ENCODE measurements around the gene RASSF4.
A peak's percentile ranks its signal among the peaks of the same experiment; 100 is the strongest.

RASSF4 gene

DNA sequence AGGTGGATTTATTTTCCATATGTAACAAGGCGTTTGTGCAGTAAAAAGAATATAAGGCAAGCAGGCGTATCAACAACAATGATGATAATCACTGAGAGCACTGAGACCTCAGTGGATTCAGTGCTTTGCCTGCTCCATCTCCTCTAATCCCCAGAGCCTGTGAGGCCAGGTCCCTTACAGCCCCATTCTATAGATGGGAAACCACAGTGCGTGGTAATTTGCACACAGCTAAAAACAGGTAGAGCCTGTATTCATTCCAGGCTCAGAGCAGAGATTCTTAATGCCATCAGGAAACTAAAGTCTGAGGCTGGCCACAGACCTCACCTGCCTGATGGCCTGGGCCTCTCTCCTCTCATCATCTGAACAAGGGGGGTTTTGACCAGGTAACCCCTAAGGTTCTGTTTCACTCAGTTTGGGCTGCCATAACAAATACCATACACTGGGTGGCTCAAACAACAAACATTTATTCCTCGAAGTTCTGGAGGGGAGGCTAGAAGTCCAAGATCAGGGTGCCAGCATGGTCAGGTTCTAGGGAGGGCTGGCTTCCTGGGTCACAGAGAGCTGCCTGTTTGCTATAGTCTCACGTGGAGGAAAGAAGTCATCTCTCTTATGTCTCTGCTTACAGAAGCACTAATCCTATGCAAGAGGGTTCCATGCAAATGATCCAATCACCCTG, 10.3 kb upstream of the RASSF4 start:
- DNase-seq, result no peak

DNA sequence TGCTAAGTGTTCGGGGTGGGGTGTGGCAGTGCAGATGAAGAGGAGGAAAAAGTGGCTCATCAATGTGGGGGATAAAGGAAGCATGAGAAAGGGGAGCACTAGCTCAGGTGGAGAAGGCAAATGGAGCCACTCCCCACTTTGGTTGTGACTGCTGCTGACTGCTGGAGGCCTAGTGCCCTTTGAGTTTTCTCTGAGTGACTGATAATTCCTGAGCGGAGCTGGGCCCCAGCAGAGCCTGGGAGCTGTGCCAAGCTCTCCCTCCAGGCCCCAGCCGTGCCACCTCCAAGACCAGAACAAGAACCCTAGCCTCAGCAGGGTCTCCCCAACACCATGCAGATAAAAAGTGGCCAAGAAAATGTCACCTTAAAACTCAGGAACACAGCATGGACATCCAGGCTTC, 9.7 kb upstream of the RASSF4 start:
- no peak for DNase-seq

DNA sequence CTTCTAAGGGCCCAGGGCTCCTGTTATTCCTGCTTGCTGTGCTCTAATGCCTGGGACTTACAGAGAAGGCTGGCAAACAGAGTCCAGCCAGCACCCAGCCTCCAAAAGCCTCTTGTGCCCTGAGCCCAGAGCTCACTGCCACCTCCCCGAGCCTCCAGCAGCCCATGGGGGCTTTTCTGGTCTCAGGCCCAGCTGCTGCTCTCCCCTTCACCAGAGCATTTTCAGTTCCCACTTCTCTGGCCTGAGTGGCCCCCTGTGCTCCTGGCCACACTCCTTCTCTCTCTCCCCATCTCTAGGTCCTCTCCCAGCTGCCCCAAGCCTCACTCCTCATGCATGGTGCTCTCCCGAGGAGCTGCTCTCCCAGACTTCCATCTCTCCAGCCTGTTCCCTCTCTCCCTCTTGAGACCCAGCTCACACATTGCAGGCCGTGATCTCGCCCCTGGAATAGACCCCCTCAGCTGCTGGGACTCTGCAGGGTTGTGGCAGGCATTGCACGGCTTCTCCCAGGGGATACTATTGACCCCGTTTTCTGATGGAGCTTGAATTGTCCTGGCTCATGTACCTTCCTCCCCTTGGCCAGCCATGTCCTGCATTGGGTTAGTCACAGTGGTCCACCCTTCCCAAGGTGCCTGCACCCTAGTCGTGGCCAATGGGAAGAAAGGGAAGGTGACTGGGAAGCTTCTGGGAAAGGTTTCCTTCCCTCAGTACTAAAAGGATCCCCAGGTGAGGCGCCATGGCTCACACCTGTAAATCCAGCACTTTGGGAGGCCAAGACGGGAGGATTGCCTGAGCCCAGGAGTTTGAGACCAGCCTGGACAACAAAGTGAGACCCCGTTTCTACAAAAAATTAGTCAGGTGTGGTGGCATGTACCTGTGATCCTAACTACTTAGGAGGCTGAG, 9.0 kb upstream of the RASSF4 start:
- DNase-seq, result no peak

DNA sequence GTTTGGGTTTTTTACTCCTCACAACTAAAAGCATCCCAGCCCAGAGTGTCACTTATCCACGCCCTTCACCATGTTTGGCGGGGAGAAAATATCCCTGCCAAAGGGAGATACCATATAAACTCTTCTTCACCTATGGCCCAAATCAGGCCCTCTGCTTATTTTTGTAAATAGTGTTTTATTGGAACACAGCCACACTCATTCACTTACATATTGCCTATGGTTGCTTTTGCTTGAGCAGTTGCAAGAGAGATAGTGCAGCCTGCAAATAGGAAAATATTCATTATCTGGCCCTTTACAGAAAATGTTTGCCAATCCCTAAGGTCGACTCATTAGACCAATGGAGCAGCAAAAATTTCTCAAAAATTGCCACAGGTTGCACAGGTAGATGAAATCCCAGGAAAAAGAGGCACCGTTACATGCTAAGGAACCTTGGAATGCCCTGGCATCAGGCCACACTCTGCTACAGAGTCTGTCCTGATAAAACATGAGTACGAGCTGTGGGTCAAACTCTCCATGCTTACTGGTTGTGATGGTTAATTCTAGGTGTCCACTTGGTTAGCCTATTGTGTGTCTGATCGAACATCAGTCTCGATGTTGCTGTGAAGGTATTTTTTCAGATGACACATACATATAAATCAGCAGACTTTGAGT, 7.9 kb upstream of the RASSF4 start:
- DNase-seq, result no peak

DNA sequence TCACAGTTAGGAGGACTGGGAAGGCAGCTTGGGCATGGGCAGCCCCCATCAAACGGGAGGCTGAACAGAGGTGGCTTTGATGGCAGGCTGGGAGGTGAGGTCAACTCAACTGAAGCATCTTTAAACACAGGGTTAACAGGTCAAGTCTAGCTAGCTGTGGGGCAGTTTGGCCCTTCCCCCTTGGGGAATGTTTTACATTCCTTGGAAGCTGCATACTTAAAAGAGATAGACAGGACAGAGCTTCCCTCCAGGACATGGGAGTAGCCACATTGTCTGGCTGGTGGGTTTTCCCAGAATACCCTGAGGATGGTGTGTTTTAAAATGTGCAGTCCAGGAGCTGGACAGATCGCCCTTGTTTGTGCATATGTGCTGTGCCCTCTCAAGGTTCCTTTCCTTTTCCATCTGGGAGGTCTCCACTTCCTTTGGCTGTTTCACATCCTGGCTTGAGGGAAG, 6.8 kb upstream of the RASSF4 start:
- no peak for DNase-seq

DNA sequence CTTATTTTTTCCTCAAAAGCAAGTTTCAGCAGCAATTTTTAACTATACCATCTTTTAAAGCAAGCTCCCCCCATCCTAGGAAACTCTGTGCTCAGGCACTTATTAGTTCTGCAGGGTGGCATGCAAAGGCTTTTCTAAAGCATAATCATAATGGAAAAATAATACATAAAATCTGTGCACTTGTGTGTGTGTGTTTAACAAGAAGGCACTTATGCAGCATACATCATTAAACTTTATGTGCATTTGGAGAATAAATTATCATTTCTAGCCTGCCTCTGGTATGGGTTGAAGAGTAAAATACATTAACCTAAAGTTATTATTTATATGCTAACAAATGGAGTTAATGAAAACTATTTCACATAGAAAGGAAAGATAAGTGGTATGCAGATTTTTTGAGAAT, 5.6 kb upstream of the RASSF4 start:
- no peak for DNase-seq

DNA sequence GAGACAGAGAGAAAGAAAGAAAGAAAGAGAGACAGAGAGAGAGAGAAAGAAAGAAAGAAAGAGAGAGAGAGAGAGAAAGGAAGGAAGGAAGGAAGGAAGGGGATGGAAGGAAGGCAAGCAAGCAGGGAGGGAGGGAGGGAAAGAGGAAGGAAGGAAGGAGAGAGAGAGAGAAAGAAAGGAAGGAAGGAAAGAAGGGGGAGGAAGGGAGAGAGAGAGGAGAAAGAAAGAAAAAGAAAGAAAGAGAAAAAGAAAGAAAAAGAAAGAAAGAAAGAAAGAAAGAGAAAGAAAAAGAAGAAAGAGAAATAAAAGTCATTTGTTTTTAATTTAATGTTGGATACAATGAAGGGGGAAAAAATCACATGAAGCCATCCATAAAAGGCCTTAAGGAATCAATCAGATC, 4.6 kb upstream of the RASSF4 start:
- DNase-seq, result no peak

DNA sequence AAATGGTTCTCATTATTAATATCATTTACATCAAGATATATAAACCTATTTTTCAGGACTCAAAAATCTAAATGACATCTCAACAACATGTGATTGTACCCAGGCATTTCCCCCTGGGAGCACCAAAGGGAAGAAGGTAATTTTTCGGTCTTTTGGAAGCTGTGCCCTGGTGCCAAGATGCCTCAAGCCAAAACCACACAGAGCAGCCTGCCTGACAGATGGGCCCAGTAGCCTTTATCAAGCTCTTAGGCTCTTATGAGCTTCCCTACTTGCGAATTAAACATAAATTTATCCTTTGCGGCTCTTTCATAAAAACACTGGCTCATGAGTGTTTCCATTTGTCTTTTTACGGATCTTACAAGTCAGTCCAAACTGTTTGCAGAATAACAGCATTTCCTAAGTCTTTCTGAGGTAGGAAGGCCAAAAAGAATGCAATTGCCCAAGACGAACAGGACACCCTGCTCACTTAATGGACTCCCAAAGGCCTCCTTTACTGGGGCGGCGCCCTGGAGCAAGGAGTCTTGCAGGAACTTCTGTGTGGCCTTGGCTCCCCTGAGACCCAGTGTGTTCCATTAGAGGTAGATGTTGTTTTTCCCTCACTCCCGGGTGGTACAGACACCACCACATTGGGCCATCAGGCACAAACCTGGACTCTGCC, 4.1 kb upstream of the RASSF4 start:
- DNase-seq, result peak in 1 of 2 experiments; percentile 31

DNA sequence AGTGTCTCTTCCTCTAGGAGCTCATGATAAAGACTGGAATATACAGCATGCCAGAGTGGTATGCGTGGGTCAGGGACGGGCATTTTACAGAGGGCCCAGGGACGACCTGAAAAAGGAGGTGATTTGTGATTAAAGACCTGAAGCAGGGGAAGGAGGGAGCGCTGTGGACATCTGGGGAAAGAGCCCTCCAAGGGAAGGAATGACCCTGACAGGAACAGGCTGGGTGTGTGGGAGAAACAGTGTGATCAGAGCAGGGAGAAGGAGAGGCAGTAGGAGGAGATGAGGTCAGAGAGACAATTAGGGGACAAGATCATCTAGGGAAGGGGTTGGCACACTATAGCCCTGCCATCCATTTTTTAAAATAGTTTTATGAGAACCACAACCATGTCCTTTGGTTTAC, 3.4 kb upstream of the RASSF4 start:
- DNase-seq, result no peak

DNA sequence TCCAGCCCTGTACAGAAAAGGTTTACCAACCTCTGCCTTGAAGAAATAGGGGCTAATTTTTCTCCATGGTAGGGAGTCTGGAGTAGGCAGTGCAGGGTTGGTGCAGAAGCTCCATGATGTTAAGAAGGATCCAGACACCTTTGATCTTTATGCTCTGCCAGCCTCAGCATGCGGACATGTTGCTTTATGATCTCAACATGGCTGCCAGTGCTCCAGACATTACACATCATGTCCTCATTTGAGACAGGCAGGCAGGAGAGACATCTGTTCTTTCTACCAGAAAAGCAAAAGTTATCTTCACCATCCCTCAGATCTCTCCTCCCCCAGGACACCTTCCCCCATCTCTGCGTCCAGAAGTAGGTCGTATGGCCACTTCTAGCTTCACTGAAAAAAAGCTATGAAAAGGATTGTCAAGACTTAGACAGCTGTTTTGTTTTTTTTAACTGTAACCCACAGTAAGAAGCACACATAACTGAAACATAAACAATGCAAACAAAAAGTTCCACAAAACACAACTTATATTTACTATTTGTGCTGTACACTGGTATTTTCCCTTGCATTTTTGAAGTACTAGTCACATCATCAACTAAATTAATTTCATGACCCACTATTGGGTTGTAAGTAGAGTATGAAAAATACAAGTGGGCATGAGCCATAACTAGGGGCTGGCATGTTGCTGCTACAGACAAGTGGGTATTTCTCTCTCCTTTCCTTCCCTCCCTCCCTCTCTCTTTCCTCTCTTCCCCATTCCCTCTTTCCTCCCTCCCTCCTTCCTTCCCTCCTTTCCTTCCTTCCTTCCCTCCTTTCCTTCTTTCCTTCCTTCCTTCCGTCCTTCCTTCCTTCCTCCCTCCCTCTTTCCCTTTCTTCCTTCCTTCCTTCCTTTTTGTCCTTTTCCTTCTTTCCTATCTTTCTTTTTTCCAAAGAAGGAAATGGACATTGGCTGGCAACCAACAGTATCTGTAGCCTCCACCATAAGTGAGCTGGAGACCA, 2.6 kb upstream of the RASSF4 start:
- DNase-seq, result no peak

DNA sequence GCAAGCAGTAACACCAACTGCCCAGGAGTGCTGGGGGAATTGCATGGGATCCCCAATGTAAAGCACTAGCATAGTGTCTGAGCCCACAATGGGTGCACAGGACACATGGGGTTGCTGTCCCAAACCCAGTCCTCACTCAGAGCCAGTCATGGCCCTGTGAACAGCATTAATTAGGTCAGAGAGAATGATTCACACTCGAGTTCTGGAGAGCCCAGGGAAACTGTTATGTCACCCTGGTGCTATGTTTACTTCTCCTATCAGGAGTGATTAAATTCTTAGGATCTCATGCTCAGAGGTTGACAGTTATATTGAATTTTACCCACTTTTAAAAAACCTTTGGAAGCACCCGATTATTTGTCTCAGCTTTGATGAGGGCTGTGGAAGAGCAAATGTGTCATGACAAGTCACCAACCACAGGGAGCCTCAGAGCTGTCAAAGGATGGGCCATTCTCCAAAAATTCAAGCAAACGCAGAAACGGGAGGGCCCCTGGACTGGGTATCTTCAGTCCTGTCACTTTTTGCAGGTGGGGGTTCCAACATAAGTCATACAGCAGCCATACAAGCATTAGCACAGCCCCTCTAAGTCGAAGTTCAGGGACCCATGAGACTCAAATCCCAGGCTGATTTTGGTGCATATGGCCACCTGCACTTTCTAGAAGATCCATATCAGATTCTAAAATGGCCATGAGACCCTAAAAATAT, 1.3 kb upstream of the RASSF4 start:
- no peak for DNase-seq

DNA sequence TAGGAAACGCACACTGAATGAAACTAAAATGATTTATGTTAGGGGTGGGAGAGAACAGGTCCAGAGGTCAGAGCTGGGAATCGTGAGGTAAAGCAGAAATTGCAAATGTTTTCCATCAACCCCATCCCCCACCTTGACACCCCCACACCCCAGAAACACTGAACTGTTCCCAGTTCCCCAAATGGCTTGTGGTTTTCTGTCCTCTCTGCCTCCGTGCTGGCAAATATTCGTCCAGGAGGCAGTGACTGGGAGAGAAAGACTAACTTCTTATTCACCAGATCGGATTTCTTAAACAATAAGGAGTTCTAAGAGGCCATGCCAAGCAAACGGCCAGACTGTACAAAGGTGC, 730 bp upstream of the RASSF4 start:
- no peak for DNase-seq

DNA sequence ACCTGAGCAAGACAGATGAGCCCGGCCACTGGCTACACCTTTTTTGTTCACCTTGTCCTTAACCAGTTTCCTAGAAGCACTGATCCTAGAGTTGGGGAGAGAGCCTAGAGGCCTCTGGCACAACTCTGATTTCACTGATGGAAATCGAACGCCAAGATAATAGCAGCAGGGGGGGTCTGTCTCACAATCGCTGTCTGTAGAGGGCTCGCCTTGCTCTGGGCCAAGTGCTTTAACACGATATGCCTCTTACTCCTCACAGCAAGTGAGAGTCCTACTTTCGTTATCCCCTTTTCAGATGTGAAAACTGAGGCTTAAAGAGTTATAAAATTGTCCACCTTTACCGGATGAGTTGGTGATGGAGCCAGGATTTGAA, 472 bp downstream of the RASSF4 start:
- DNase-seq, result no peak

DNA sequence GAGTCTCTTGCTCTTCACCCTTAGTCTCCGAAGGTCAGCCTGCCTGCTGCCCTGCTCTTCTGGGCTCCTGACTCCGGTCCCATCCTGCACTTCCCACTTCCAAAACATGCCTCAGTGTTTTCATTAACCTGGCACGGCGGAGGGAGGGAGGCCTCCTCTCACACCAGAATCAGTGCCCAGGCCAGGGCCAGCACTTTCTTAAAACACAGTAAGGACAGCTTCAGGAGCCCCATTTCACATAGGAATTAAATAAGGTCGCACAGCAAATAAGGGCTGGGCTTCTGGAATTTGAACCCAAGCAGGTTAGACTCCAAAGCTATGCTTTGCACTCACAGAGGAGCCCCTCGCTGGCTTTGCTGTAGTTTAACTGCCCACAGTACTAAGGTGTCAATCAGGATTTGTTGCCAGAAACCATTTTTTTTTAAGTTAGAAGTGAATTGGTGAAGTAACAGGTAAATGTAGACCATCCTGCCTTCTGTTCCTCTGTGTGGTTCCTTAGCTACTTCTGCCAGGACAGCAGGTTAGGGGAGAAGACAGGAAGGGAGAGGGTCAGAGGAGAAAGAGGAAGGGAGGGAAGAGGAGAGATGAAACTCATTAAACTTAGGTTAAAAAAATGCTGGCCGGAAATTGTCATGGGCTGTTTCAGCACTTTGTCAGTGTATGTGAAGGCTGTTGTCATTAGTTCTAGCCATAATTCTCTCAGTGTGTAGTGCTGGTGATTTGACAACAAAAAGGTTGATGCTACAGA, 1.1 kb downstream of the RASSF4 start:
- no peak for DNase-seq

DNA sequence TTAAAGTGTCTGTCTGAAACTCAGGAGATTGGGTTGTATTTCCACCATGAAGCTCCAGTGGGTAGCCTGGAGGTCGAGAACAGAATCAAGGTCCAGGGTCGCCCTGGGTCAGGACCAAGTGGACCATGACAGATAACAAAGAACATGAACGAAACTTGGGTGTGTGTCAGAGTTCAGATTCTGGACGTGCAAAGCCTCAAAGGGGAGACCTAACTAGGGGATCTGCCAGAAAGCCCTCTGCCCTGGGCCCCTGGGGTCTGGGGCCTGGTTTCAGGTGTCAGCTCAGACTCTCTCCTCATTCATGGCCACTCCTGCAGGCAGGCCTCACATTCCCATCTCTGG, 1.6 kb downstream of the RASSF4 start:
- no peak for DNase-seq

DNA sequence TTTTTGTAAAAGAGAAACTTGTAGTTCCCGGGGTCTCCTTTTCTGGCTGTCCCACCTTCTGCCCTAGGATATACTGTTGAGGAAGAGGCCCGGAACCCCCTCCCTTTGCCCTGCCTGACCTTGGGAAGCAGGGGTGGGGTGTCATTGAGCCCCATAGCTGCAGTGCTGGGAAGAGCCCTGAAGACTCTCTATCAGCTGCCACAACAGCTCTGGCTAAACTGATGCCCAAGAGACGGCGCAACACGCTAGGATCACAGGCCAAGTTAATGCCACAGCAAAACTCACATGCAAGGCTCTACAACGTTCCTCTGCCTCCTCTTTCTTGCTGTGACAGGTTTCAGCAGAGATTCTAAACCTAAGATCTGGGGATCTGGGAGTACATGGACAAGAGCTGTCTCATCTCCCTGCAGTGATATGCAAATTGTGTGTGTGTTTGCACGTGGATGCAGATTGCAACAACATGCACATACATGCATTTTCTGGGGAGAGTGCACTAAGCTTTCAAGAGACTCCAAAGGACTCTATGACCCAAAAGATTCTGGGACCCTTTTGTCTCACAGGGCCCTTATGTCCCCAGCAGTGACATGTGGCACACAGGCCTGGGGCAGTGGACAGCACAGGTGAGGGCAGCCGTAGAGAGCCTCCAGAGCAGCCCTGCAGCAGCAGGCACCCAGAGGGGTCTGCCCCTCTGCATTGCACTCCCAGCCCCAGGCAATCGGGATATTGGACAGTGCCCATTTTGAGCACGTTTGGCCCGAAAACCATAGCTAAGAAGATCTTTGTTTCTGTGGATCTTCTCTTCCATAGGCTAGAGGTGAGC, 2.5 kb downstream of the RASSF4 start:
- no peak for DNase-seq

DNA sequence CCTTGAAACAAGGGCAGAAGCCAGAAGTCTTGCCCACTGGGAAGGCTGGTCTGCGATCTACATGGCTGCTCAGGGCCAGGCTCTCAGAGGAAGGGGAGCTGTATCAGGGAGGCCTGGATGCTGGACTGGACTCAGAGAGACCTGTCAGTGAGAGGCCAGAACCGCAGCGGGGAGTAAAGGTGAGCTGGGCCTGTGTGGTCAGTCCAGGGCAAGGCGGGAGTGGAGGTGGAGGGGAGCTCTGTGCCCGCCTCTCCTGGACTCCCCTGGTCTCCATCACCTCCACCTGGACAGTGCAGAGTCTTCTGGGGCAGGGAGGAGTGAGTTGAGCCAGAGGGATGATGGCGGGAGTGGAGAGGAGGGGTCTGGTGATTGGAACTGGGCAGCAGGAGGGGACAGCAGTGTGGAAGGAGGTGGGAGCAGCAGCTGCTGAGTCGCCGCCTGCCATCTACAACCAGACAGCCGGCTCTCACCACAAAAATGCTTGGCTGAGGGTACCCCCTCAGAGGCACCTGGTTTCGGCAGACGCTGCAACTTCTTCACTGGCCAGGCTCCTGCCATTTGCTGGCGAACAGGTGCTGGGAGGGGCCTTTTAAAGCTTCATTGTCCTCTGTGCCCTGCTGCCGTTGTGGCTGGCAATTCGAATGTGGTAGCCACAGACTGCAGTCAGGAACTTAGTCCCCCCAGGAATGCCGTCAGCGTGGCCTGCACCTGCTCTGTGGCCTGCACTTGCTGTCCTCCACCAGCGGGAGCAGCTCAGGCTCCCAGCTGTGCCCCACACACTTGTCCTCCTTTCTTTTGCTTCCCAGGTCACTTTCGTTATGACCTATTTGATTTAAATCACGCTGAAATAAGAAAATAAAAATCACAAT, 3.5 kb downstream of the RASSF4 start:
- DNase-seq, result peak in 1 of 2 experiments; percentile 45

DNA sequence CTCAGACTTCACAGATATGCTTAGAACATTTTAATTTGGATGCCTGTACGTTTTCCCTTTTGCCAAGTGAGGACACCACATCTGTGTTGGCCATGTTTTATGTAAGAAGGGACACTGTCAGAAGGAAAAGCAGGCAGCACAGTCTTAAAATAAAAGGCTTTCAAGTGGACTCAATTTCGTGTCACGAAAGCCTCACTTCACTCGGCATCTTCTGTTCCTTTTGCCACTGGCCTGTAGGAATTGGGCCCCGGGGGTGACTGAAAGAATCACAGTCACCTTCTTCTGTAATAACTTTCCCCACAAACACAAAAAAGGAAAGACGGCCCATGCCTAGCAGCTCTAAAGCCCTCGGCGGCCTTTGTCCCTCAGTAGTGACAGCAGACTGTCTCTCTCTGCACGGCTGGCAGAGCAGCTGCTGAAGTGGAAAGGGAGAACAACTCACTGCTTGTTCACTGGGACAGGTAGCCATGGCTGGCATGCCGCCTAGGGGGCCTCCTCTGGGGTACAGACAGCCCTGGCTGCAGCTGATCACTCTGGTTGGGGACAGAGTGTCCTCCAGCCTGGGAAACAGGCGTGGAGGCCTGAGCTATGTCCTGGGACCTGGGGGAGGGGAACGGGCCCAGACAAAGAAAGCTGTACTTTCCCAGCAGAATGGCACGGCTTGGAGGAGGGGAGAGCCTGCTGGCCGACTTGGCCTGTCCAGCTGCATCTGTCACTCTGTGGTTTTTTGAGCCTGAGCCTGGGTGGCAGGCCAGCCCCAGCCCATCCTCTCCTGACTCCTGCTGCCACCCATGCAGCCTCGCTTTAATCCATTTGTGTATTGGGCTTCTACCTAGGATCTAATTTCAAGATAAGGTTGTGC, 4.4 kb downstream of the RASSF4 start:
- DNase-seq, result peak in 1 of 2 experiments; percentile 65

All from NCI-H524 (cell line).